CD4-positive, alpha-beta memory T cell (primary cell): Measurements from ENCODE around the gene RSPRY1. TPM values are rescaled to one million over a fixed set of nuclear protein-coding genes. Genes with fewer than 3 reads are reported as not detected.
A peak's percentile ranks its signal among the peaks of the same experiment; 100 is the strongest.

ENCODE experiments used
- CTCF ChIA-PET: fragments of 350-600 bp; sonication (Branson Sonifier 250); formaldehyde crosslinking; loops from one replicate; lab custom pipeline; 2021; ENCODE audit warnings: inconsistent platforms; ENCODE audit not compliant: partially characterized antibody; lab: Charles Lee
- POLR2A ChIA-PET: fragments of 350-600 bp; sonication (Branson Sonifier 250); formaldehyde crosslinking; loops from one replicate; lab custom pipeline; 2021; ENCODE audit not compliant: partially characterized antibody; lab: Charles Lee
- DNase-seq, 5 donors: peaks; one replicate each; pipeline versions ENCODE4 v3.0.0 to v3.0.0-alpha.2; 2020 to 2022; ENCODE audit warnings: mixed read lengths in 1 of 5
- H3K27ac ChIP-seq: one replicate; pipeline ENCODE4 v1.7.0; 2013; ENCODE audit warnings: low read depth, low read length
- H3K27me3 ChIP-seq: 2 replicates; pipeline ENCODE4 v1.7.0; 2013; ENCODE audit warnings: mild to moderate bottlenecking, low read length, moderate library complexity; ENCODE audit not compliant: insufficient read depth
- H3K36me3 ChIP-seq: 2 replicates; pipeline ENCODE4 v1.7.0; 2013; ENCODE audit warnings: mild to moderate bottlenecking, low read length, moderate library complexity; ENCODE audit not compliant: insufficient read depth
- H3K4me1 ChIP-seq: 2 replicates; pipeline ENCODE4 v1.7.0; 2013; ENCODE audit warnings: mild to moderate bottlenecking, low read length, moderate library complexity; ENCODE audit not compliant: insufficient read depth
- H3K4me3 ChIP-seq, 2 donors: one replicate each; pipeline ENCODE4 v1.7.0; 2013; ENCODE audit warnings: low read length in 2 of 2, mild to moderate bottlenecking in 1 of 2
- H3K9me3 ChIP-seq, 2 donors: one replicate each; pipeline ENCODE4 v1.7.0; 2013; ENCODE audit warnings: low read length in 2 of 2, control low read depth in 1 of 2; ENCODE audit not compliant: control insufficient read depth in 1 of 2
- H3K27ac Mint-ChIP-seq, 7 donors: one replicate each; pipeline ENCODE4 v1.8.0; 2020 to 2021; ENCODE audit warnings: mixed read lengths in 7 of 7, mild to moderate bottlenecking in 6 of 7, inconsistent platforms in 3 of 7, moderate library complexity in 3 of 7
- H3K27me3 Mint-ChIP-seq, 2 donors: one replicate each; pipeline ENCODE4 v1.8.0; 2020 to 2021; ENCODE audit warnings: mixed read lengths in 2 of 2
- H3K36me3 Mint-ChIP-seq, 2 donors: one replicate each; pipeline ENCODE4 v1.8.0; 2020 to 2021; ENCODE audit warnings: mixed read lengths in 2 of 2, inconsistent platforms in 1 of 2, mild to moderate bottlenecking in 1 of 2
- H3K4me1 Mint-ChIP-seq, 4 donors: one replicate each; pipeline ENCODE4 v1.8.0; 2020 to 2021; ENCODE audit warnings: mixed read lengths in 4 of 4, mild to moderate bottlenecking in 1 of 4
- H3K4me3 Mint-ChIP-seq, 8 donors: one replicate each; pipeline ENCODE4 v1.8.0; 2020 to 2021; ENCODE audit warnings: mixed read lengths in 8 of 8, mild to moderate bottlenecking in 7 of 8, moderate library complexity in 6 of 8, inconsistent platforms in 3 of 8
- H3K9me3 Mint-ChIP-seq, 8 donors: one replicate each; pipeline ENCODE4 v1.8.0; 2020 to 2021; ENCODE audit warnings: mixed read lengths in 8 of 8, mild to moderate bottlenecking in 5 of 8, inconsistent platforms in 3 of 8, moderate library complexity in 1 of 8
- intact Hi-C: fragments of 100-400 bp; cut with micrococcal nuclease; formaldehyde crosslinking; loops from one replicate; pipeline ENCODE4 v1.15.1; 2023
- polyA plus RNA-seq, 2 donors: library from polyadenylated mRNA; unstranded; fragments of 300-500 nt; fragmentation: Illumina TruSeq; gene quantifications; one replicate each; pipeline ENCODE4 v1.2.3, GENCODE V29; 2021
- total RNA-seq, 2 experiments: library from RNA; stranded (reverse); gene quantifications; one replicate each; pipeline ENCODE4 v1.2.3, GENCODE V29; 2021

The RSPRY1 gene
- total and polyA plus RNA-seq, 4 experiments from 2014 or later, result 28.5 to 38.0 (median 33.4) TPM

DNA sequence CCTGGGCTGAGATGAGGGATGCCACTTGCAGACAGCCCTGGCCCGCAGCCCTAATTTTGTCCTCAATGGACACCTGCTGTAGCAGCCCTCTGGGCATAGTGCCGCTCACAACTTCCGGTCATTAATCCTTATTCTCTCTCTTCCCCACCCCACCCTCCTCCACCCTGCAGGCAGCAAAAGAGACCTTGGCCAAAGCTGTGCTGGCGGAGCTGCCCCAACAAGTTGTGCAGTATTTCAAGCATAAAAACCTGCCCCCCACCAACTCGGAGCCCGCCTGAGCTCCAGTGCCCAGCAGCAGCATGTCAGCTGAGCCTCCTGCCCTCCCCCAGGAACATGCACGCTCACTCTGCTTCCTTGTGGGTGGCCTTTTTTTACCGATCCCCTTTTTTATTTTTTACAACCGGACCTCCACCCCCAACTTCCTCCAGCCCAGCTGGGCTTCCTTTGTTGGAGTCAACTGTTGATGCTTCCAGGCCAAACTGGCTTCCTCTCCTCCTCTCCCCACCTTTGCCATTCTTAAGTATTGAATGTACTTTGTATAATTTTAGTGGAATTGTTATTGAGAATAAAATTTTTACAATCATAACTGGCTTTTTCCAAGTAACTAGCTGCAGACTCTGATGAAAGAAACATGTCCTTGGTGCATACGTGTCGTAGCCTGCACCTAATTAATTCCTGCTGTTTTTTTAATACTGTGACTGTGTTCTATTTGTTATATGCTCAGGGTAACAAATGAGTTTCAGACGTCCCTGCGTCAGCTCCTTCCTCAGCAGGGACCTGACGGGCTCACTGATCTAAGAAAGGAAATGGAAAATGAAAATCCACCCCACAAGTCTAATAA lies 38.5 kb upstream of the RSPRY1 start:
- no peaks in the 10 kb centered on the region for H3K9me3 Mint-ChIP-seq
- DNase-seq, result no peak
- no peaks in the 10 kb centered on the region for H3K9me3 ChIP-seq
- peaks cover 7 to 15% of the 10 kb centered on the region in 2 donors for H3K36me3 Mint-ChIP-seq
- H3K27ac ChIP-seq, result no peak overlapping the region
- H3K27me3 ChIP-seq, result no peaks in the 10 kb centered on the region
- no peaks in the 10 kb centered on the region for H3K27me3 Mint-ChIP-seq
- H3K4me1 Mint-ChIP-seq, result peaks cover 7 to 30% (median 16%) of the 10 kb centered on the region in 4 donors
- intact Hi-C loops, result no loop called here
- no peaks in the 10 kb centered on the region for H3K36me3 ChIP-seq
- ChIA-PET POLR2A (no interaction called here), CTCF (no interaction called here)
- no peak overlapping the region for H3K4me3 Mint-ChIP-seq
- H3K4me3 ChIP-seq, result no peak overlapping the region
- peak overlapping the region in 1 of 7 donors; percentile 16 for H3K27ac Mint-ChIP-seq
- peaks cover 13% of the 10 kb centered on the region for H3K4me1 ChIP-seq

GRCh38 chr16:57148481-57148880 lies 37.6 kb upstream of the RSPRY1 start:
- ChIA-PET CTCF (interaction anchor here (0.7 kb wide), 1 partner anchor 11 kb away, joined by 3 read pairs; no protein-coding TSS in a partner anchor), POLR2A (no interaction called here)
- H3K4me3 ChIP-seq, result no peak overlapping the region
- peaks cover under 1% of the 10 kb centered on the region for H3K36me3 ChIP-seq
- Mint-ChIP-seq H3K9me3 (no peaks in the 10 kb centered on the region), H3K27ac (peak overlapping the region in 3 of 7 donors; percentile 18 to 51 (median 46)), H3K4me1 (peaks cover 5 to 22% (median 15%) of the 10 kb centered on the region in 4 donors), H3K4me3 (no peak overlapping the region), H3K36me3 (peaks cover 16 to 24% of the 10 kb centered on the region in 2 donors), H3K27me3 (no peaks in the 10 kb centered on the region)
- no peaks in the 10 kb centered on the region for H3K27me3 ChIP-seq
- DNase-seq, result no peak
- H3K27ac ChIP-seq, result no peak overlapping the region
- H3K9me3 ChIP-seq, result no peaks in the 10 kb centered on the region
- intact Hi-C loops, result no loop called here
- H3K4me1 ChIP-seq, result peaks cover 4% of the 10 kb centered on the region

DNA sequence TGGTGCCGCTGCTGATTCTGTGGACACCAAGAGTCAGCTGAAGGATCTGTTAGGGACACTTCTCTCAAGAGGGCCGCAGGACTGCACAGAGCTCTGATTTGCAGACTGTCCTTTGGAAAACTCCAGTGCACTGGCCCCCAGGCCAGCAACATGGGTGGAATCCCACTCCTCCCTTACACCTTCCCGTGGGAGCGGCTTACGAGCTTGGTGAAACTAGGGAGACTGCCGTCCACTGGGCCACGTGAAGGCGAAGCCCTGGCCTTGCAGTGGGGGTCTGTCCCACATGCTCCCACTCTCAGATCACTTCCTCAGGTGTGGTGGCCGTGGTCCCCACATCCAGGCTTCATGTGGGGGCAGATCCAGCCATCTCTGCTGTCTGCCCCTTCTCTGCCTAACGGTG lies 36.7 kb upstream of the RSPRY1 start:
- peaks cover 25 to 33% of the 10 kb centered on the region in 2 donors for H3K36me3 Mint-ChIP-seq
- H3K4me3 Mint-ChIP-seq, result no peak overlapping the region
- POLR2A ChIA-PET, result interaction anchor here (1.0 kb wide), 1 partner anchor 15 kb away, joined by 4 read pairs; no protein-coding TSS in a partner anchor
- no peaks in the 10 kb centered on the region for H3K27me3 ChIP-seq
- no peaks in the 10 kb centered on the region for H3K9me3 Mint-ChIP-seq
- H3K4me3 ChIP-seq, result no peak overlapping the region
- CTCF ChIA-PET, result no interaction called here
- no peaks in the 10 kb centered on the region for H3K4me1 ChIP-seq
- peaks cover 5 to 15% (median 11%) of the 10 kb centered on the region in 4 donors for H3K4me1 Mint-ChIP-seq
- H3K27ac ChIP-seq, result no peak overlapping the region
- H3K36me3 ChIP-seq, result peaks cover 10% of the 10 kb centered on the region
- H3K27ac Mint-ChIP-seq, result peak overlapping the region in 1 of 7 donors; percentile 31
- intact Hi-C loops, result no loop called here
- no peaks in the 10 kb centered on the region for H3K27me3 Mint-ChIP-seq
- H3K9me3 ChIP-seq, result no peaks in the 10 kb centered on the region
- DNase-seq, result no peak

GRCh38 chr16:57150682-57151330 lies 35.3 kb upstream of the RSPRY1 start:
- no peak overlapping the region for H3K27ac ChIP-seq
- no peaks in the 10 kb centered on the region for H3K4me1 ChIP-seq
- ChIA-PET POLR2A (interaction anchor here (1.1 kb wide), 1 partner anchor 57 kb away, joined by 3 read pairs; no protein-coding TSS in a partner anchor), CTCF (interaction anchor here (1.1 to 3.2 kb wide), 2 partner anchors 58 to 67 kb away, joined by 3 to 16 read pairs; partner anchors contain the start of gene CPNE2)
- no peaks in the 10 kb centered on the region for H3K9me3 ChIP-seq
- no peak overlapping the region for H3K4me3 ChIP-seq
- Mint-ChIP-seq H3K4me1 (peaks cover 5 to 15% (median 7%) of the 10 kb centered on the region in 4 donors), H3K36me3 (peaks cover 31 to 40% of the 10 kb centered on the region in 2 donors), H3K27me3 (no peaks in the 10 kb centered on the region), H3K9me3 (no peaks in the 10 kb centered on the region), H3K27ac (no peak overlapping the region), H3K4me3 (no peak overlapping the region)
- intact Hi-C loops, result no loop called here
- peaks cover 11% of the 10 kb centered on the region for H3K36me3 ChIP-seq
- no peaks in the 10 kb centered on the region for H3K27me3 ChIP-seq
- no peak for DNase-seq

- intact Hi-C loops, result no loop called here
- POLR2A ChIA-PET, result interaction anchor here (1.4 to 2.4 kb wide), 2 partner anchors 9 to 30 kb away, joined by 4 to 6 read pairs; no protein-coding TSS in a partner anchor
- H3K27ac Mint-ChIP-seq, result no peak overlapping the region
These were observed 34.8 kb upstream of the RSPRY1 start for GRCh38 chr16:57151369-57151768.

GRCh38 chr16:57152096-57153093 lies 33.7 kb upstream of the RSPRY1 start:
- no peaks in the 10 kb centered on the region for H3K4me1 ChIP-seq
- H3K27me3 ChIP-seq, result no peaks in the 10 kb centered on the region
- no peak overlapping the region for H3K4me3 ChIP-seq
- H3K9me3 ChIP-seq, result no peaks in the 10 kb centered on the region
- ChIA-PET POLR2A (interaction anchor here (0.5 to 2.4 kb wide), 3 partner anchors 10 to 28 kb away, joined by 3 to 6 read pairs (median 4); no protein-coding TSS in a partner anchor), CTCF (interaction anchor here (1.0 to 3.2 kb wide), 4 partner anchors 11 to 68 kb away, joined by 3 to 16 read pairs (median 4); partner anchors contain the start of gene CPNE2)
- Mint-ChIP-seq H3K4me3 (no peak overlapping the region), H3K27me3 (no peaks in the 10 kb centered on the region), H3K9me3 (no peaks in the 10 kb centered on the region), H3K4me1 (peaks cover 12 to 22% (median 14%) of the 10 kb centered on the region in 4 donors), H3K36me3 (peaks cover 46 to 53% of the 10 kb centered on the region in 2 donors), H3K27ac (peak overlapping the region in 3 of 7 donors; percentile 25 to 48 (median 38))
- H3K27ac ChIP-seq, result no peak overlapping the region
- no peak for DNase-seq
- H3K36me3 ChIP-seq, result peaks cover 14% of the 10 kb centered on the region
- intact Hi-C loops, result no loop called here

More at GRCh38 chr16:57151369-57151768, 34.8 kb upstream of the RSPRY1 start:
- Histone ChIP-seq H3K9me3 (no peaks in the 10 kb centered on the region), H3K36me3 (peaks cover 11% of the 10 kb centered on the region), H3K4me3 (no peak overlapping the region), H3K4me1 (no peaks in the 10 kb centered on the region), H3K27me3 (no peaks in the 10 kb centered on the region), H3K27ac (no peak overlapping the region)
- CTCF ChIA-PET, result interaction anchor here (1.0 to 3.2 kb wide), 4 partner anchors 10 to 67 kb away, joined by 3 to 16 read pairs (median 4); partner anchors contain the start of gene CPNE2
- Mint-ChIP-seq H3K4me3 (no peak overlapping the region), H3K36me3 (peaks cover 37 to 46% of the 10 kb centered on the region in 2 donors), H3K27me3 (no peaks in the 10 kb centered on the region), H3K4me1 (peaks cover 6 to 20% (median 12%) of the 10 kb centered on the region in 4 donors), H3K9me3 (no peaks in the 10 kb centered on the region)
- no peak for DNase-seq
